PFSK-1 (cell line): ENCODE measurements around the gene PEAK3.

Source experiments
- POLR2AphosphoS5 ChIP-seq: IDR thresholded peaks from 2 replicates; pipeline ENCODE4 v1.6.1; 2012; ENCODE audit warnings: low read depth, mild to moderate bottlenecking, control low read depth, low read length, moderate library complexity
- SIN3A ChIP-seq: IDR thresholded peaks from 2 replicates; pipeline ENCODE4 v1.6.1; 2012; ENCODE audit warnings: mild to moderate bottlenecking, low read length, moderate library complexity, borderline replicate concordance; ENCODE audit not compliant: insufficient read depth
- TAF1 ChIP-seq: IDR thresholded peaks from 2 replicates; pipeline ENCODE4 v1.6.1; 2012; ENCODE audit warnings: low read length, control low read depth, borderline replicate concordance; ENCODE audit not compliant: insufficient read depth
- TF ChIP-seq, protein P1 (sequence below), 2 experiments: IDR thresholded peaks; 2 replicates each; pipeline versions ENCODE4 v1.6.1 to v1.8.0; 2011 to 2012; ENCODE audit warnings: low read depth in 2 of 2, low read length in 2 of 2, control low read depth in 1 of 2, inconsistent platforms in 1 of 2, mild to moderate bottlenecking in 1 of 2, moderate library complexity in 1 of 2; ENCODE audit not compliant: insufficient read depth in 1 of 2

DNA sequence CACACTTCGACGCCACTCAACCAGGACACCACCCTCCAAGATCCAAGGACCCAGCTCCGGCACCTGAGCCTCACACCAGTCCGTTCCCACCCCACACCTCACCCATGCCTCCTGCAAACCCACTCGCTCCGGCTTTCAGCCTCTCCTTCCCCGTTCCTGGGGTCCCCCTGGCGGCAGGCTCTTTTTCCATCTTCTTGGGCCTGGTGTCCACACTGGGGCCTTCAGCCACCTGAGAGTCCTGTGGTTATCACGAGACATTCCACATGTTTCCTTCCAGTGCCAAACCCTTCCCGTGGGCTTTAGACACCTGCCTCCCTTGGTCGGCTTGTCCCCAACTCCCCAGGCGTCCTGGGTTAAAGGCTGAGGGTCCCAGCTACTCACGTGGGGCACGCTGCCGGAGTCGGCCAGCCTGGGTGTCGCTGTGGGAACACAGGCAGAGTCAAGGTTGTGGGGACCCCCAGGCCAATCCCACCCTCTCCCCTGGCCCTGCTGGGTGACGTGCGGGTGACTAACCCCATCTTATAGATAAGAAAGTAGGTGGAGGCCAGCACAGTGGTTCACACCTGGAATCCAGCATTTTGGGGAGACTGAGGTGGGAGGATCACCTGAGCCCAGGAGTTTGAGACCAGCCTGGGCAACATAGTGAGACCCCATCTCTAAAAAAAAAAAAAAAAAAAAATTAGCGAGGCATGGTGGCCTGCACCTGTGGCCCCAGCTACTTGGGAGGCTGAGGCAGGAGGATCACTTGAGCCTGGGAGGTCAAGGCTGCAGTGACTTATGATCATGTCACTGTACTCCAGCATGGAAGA lies 27.7 kb downstream of the PEAK3 start:
- TF ChIP-seq POLR2AphosphoS5 = no peak
- TF ChIP-seq, protein P1, sequence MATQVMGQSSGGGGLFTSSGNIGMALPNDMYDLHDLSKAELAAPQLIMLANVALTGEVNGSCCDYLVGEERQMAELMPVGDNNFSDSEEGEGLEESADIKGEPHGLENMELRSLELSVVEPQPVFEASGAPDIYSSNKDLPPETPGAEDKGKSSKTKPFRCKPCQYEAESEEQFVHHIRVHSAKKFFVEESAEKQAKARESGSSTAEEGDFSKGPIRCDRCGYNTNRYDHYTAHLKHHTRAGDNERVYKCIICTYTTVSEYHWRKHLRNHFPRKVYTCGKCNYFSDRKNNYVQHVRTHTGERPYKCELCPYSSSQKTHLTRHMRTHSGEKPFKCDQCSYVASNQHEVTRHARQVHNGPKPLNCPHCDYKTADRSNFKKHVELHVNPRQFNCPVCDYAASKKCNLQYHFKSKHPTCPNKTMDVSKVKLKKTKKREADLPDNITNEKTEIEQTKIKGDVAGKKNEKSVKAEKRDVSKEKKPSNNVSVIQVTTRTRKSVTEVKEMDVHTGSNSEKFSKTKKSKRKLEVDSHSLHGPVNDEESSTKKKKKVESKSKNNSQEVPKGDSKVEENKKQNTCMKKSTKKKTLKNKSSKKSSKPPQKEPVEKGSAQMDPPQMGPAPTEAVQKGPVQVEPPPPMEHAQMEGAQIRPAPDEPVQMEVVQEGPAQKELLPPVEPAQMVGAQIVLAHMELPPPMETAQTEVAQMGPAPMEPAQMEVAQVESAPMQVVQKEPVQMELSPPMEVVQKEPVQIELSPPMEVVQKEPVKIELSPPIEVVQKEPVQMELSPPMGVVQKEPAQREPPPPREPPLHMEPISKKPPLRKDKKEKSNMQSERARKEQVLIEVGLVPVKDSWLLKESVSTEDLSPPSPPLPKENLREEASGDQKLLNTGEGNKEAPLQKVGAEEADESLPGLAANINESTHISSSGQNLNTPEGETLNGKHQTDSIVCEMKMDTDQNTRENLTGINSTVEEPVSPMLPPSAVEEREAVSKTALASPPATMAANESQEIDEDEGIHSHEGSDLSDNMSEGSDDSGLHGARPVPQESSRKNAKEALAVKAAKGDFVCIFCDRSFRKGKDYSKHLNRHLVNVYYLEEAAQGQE (IDR thresholded peaks at IDR 0.05; ENCODE audit: insufficient read depth in 1 of 2, low read depth in 2 of 2, low read length in 2 of 2) = no peak
- TF ChIP-seq TAF1 = no peak
- no peak for TF ChIP-seq SIN3A
